ENCODE measurements around the gene PCNT.

Gene PCNT

DNA sequence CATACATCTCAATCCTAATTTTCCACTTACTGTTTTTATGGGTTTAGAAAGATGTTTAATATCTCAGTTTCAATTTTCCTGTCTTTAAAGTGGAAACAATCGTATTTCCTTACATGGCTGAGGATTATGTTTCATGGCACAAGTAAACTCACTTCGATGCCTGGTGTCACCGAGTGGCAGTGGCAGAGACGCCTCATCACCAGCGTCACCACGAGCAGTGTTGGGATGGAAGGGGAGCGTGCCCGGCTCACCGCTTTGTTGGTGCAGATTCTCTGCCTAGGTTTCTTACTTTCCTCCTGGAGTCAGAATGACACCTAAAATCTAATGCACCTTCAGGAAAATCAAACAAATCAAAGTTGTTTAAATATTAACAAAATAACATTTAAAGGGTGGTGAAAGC, 86.6 kb downstream of the PCNT start:
- DNase-seq = no peak

DNA sequence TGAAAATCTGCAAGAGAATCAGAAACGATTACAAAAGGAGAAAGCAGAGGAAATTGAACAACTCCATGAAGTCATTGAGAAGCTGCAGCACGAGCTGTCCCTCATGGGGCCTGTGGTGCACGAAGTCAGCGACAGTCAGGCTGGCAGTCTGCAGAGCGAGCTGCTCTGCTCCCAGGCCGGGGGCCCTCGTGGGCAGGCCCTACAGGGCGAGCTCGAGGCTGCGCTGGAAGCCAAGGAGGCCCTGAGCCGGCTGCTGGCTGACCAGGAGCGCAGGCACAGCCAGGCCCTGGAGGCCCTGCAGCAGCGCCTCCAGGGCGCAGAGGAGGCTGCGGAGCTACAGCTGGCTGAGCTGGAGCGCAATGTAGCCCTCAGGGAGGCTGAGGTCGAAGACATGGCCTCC, 87.3 kb downstream of the PCNT start:
- no peak for DNase-seq

DNA sequence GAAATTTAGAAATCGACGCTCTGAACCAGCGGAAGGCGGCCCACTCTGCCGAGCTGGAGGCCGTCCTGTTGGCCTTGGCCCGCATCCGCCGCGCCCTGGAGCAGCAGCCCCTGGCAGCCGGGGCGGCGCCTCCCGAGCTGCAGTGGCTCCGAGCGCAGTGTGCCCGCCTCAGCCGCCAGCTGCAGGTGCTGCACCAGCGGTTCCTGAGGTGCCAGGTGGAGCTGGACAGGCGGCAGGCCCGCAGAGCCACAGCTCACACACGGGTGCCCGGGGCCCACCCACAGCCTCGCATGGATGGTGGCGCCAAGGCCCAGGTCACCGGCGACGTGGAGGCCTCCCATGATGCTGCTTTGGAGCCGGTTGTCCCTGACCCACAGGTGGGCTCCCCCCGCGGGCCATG, 87.7 kb downstream of the PCNT start:
- no peak for DNase-seq

DNA sequence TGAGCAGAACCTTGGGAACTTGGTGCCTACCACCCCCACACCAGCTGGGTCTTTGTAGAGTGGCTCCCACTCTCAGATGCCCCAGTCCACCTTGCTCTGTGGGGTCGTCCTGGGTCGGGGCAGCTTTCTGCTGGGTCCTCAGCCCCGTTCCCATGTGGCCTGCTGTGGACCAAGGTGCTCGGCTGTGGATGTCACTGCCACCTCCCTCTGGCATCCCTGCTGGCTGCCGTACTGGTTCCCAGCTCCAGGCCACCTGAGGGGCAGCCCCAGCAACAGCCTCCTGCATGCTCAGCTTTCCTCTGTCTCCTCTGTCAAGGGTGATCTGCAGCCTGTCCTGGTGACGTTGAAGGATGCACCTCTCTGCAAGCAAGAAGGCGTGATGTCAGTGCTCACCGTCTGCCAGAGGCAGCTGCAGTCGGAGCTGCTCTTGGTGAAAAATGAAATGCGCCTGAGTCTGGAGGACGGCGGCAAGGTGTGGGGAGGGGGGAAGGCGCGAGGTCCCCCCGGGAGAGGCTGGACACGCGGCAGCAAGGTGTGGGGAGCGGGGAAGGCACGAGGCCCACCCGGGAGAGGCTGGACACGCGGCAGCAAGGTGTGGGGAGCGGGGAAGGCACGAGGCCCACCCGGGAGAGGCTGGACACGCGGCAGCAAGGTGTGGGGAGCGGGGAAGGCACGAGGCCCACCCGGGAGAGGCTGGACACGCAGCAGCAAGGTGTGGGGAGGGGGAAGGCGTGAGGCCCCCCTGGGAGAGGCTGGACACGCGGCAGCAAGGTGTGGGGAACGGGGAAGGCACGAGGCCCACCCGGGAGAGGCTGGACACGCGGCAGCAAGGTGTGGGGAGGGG, 88.8 kb downstream of the PCNT start:
- no peak for DNase-seq

DNA sequence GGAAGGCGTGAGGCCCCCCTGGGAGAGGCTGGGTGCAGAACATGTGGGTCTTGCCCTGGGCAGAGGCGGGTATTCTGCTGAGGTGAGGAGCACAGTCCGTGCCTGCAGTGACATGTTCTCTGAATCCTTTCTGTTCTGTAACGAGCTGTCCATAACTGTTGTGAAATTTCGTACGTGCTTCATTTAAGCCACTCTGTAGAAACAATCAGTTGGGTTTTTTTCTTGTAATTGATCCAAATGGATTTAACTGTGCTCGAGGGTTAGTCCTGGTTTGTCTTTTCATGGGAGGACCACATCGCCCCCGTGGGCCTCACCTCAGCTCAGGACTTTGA, 89.4 kb downstream of the PCNT start:
- no peak for DNase-seq

DNA sequence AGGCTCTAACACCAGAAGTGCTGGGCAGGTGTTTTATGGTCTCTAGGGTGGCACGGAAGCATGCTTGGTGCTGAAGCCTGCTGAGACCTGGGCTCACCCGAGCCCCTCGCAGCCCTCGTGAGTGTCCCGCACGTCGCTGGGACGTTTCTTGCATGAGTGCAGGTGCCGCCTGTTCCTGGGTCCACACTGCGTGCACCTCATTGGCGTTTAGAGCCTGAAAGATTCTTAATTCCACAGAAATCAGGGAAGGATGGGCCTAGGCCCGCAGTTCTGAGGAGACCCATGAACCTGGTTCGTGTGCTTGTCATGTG, 91.0 kb downstream of the PCNT start:
- DNase-seq = no peak

DNA sequence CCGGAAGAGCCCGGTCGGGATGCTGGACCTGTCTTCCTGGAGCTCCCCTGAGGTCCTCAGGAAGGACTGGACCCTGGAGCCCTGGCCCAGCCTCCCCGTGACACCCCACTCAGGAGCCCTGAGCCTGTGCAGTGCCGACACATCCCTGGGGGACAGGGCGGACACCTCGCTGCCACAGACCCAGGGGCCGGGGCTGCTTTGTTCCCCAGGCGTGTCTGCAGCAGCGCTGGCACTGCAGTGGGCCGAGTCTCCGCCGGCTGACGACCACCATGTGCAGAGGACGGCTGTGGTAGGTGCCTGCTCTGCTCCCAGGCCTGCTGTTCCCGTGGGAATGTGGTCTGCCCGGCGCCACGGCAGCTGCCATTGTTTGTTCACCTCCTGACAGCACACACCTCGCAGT, 92.6 kb downstream of the PCNT start:
- DNase-seq = no peak

DNA sequence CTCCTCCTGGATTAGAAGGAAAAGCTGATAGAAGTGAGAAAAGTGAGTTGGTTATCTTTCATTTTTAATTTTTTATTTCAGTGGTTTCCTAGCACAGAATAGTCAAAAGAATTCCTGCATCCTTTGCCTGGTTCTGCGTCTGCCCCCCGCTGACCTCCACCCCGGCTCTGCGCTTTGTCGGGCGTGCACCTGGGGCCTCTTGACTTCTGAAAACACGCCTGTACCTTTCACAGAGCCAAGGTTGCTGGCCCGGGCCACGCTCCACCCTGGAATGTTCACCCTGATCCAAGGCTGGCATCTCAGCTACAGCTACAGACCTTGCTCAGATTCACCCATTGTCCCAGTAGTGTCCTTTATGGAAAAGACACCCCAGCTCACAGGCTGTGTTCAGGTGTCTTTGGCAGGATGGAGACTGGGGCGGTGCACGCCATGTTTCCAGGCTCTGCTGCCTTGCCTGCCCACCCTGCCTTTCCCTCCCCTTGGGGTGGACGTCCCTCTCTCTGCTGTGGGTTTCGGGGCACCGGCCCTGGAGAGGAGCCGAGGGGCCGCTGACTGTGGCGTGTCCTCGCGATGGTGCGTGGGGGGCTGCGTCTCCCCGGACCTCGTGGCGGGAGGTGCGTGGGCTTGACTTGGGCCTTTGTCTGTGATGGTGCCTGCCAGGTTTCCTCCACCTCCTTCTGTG, 94.5 kb downstream of the PCNT start:
- DNase-seq = no peak

DNA sequence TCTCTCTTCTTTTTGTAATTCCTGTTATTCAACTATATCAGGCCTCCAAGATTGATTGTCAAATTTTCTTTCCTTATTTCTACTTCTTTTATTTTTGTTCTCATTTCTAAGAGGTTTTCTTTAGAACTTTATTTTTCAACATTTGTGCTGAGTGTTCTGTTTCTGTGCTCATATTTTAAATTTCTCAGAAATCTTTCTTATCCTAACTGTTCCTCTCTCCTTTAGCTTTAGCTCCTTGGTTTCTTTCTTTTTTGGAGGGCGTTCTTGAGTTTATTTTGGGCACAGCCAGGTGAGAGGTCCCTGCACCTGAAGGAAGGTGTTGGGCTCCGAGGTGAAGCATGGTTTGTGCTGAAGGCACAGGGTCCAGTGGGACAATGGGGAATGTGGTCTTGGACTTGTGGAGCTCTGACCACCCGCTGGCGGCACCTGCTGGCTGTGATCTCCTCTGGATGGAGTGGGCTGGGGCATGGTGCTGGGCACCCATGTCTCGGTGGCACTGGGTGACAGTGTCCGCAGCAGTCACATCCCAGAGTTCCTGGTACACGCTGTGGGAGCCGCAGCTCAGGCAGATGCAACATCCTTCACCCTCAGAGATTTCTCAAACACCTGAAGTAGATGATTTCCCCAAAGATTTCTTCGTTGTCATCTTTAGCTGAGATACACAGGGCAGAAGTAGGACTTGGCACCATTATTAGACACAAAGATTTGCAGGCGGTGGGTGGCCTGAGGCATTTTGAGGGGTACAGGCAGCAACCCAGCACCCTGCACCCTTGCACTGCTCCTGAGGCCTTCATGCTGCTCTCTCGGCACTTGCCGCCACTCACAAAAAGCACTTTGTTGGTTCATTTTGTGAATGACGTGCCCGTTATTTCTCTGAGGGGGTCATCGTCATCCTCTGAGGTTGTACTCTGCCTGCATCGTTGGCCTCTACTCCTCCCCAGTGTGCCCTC, 96.6 kb downstream of the PCNT start:
- DNase-seq = no peak

DNA sequence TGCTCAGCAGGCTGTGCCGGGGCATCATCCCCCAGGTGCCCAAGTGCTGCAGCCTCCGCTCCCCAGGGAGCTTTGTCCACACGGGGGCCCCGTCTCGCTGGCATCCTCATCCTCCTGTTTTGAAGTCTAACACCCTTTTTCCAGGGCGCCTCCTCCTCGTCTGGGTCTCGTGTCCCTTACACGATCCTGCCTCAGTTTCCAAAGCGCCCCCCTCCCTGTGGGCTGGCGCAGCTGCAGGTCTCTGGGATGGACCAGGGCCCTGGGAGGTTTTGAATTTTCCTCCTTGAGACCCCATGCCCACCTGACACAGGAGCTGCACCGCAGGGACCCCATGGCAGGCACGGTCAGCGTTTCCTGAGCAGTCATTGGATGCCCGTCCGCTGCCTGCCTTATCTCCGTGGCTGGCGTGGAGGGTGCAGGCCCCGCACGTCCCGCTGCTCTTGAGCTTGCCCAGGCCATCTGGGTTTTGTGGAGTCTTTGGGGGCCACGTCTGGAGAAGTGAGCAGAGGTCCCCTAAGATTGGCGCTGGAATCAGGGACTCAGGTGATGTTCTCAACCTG, 97.3 kb downstream of the PCNT start:
- no peak for DNase-seq

DNA sequence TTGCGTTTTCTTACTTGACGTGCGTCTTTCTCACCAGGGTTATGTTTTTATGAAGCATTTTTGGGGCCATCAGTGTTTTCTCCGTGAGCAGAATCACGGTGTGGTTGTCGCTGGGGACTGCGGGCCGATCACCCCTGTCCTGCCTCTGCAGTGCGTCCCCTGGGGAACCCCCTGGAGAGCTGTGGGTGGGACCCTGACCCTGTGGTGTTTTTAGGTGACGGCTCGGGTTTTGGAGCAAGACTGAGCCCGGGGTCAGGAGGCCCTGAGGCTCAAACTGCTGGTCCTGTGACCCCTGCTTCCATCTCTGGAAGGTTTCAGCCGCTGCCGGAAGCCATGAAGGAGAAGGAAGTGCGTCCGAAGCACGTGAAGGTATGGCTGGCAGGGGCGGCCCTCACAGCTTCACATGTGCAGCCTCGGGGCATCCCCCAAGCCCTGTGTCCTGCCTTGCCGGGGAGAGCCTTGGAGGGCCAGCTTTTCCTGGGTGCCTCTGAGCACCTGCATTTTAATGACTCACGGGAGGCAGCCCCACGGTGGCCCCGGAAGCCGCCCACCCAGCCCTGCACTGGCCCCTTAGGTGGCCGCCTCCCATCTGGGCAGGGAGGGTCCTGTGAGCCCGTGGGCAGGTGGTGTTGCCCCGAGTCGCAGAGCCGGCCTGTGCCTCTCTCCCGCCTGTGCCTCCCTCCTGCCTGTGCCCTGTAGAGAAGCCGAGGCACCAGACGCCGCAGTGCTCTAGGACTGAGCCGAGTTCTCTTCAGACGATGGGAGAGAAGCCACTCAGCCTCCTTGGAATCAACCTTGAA, 98.0 kb downstream of the PCNT start:
- no peak for DNase-seq

DNA sequence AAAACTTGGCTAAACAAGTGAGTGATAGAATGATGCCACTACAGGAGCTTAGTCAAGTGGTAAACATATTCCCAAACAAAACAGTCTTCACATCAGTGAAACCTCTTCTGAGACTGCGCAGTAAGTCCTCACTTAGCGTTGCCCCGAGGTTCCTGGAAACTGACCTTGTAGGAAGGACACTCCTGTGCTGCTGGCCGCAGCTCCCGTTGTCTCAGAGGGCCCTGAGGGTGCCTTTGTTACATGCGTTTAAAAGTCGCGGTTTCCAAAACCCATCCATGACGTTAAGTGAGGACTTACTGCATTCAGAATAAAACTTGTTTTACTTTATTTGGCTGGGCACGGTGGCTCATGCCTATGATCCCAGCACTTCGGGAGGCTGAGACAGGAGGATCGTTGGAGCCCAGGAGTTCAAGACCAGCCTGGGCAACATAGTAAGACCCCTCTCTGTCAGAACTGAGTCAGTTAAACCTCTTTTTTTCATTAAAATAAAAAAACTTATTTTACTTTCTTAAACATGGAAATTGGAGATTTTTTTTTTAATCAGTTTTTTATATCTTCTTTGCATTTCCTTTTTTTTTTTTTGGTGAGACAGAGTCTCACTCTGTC, 98.8 kb downstream of the PCNT start:
- no peak for DNase-seq

DNA sequence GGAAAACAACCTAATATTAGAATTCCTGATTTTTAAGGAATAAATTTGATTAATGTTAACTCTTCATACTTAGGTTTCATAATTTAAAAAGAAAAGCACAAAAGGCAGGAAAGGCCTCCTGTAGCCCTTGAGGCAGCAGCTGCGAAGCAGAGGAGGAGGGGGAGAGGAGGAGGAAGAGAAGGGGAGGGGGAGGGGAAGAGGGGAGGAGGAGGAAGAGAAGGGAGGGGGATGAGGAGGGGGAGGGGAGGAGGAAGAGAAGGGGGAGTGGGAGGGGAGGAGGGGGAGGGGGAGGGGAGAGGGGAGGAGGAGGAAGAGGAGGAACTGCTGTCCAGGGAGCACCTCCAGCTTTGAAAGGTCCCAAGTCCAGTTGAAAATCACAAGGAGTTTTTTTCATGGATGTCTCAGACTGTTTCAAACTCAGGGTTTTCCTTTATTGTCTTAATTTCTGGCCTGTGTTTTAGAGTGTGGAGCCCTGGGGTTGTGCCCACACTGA, 99.6 kb downstream of the PCNT start:
- no peak for DNase-seq

DNA sequence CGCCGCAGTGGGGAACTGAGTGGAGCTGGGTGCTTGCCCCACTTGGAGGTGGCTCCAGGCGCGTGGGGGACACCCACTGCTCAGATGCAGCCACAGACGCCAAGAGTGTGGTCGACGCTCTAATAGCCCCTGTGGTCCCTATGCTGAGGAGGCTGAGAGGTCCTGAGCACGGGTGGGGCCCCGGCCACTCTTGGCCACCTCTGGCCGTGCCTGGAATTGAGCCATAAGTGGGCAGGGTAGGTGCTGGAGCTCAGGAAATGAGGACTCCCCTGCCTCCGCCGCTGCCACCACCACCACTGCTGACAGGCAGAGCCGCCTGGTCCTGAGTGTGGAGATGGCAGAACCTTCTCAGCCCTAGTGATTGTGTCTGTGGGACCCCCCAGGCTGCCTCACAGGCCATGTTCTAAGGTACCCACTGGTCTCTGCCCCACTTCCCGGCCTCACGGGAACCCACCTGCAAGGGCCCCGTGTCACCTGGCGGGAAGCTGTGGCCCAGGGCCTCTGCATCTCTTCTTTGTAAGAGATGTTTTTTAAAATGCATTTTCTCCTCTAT, 100.2 kb downstream of the PCNT start:
- DNase-seq = no peak

DNA sequence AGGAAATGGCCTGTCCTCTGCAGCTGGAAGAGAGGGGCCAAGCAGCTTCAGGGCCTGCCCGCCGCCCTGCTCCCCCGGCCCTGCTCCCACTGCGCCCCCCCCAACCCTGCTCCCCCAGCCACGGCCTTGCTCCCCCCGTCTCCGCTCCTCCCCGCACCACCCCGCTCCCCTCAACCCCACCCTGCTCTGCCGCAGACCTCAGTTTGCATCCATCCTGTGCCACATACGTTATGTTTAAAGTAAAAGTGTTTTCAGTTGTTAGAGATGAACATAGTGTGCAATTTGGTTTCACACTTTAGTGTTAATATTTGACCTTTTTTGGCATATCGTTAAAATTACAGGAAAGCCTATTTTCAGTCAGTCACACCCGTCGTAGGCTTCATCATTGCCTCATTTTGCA, 100.7 kb downstream of the PCNT start:
- no peak for DNase-seq

DNA sequence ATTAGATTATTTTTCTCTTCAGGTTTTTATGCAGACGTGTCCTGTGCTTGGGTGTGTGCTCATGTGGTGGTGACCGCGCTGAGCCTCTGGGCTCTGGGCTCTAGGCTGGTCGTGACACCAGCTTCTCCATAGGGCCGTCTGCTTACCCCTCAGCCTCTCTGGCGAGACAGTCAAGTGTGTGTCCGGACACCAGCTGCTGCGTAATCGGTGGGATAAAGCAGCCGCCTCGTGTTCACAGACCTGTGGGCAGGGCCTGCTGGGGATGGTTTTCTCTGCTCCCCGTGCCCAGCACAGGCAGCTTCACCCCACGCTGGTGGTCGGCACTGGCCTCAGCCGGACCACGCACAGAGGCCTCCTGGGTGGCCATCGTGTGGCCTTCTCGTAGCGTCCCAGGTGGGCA, 101.1 kb downstream of the PCNT start:
- no peak for DNase-seq

DNA sequence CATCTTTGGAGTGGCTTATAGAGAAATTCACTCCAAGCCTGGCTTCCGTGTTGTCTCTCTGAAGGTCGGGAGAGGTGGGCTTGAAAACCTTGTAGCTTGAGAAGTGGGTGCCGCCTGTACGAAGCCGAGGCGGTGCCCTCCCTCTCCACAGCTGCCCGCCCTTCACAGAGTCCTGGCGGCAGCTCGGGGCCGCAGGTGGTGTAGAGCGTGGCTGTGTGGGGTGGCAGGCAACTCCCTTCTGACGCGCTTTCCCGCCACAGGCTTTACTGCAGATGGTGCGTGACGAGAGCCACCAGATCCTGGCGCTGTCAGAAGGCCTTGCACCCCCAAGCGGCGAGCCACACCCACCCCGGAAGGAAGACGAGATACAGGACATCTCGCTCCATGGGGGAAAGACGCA, 101.6 kb downstream of the PCNT start:
- no peak for DNase-seq

DNA sequence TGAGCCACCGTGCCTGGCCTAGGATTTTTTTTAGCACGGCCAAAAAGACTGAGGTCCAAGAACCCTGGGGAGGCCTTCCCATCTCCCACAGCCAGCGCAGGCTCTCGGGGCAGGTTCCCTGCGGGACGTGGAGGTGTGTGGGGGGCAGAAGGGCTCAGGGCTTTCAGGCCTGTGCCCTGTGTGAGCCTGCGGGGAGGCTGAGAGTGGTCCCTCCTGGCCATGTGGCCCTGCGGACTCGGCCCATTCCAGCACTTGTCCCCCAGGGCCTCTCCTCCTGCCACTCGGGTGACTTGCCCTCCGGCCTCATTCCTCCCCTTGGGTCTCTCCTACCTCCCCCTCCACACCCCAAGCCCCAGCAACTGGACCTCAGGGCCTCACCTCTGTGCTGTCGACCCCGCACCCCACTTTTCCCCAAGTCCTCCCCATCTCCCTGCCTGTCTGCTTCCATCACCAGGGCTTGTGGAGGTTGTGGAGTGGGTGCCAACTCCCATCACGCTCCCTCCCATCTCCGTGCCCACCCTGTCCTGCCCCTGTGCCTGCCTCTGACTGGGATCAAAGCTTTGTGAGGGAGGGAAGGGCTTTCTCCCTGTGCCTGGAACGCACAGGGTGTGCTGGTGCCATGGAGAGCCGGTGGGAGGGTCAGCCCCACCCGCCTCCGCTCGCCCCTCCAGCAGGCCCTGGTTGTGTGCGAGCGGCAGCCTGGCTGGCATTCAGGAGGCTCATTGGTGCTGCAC, 102.5 kb downstream of the PCNT start:
- no peak for DNase-seq

DNA sequence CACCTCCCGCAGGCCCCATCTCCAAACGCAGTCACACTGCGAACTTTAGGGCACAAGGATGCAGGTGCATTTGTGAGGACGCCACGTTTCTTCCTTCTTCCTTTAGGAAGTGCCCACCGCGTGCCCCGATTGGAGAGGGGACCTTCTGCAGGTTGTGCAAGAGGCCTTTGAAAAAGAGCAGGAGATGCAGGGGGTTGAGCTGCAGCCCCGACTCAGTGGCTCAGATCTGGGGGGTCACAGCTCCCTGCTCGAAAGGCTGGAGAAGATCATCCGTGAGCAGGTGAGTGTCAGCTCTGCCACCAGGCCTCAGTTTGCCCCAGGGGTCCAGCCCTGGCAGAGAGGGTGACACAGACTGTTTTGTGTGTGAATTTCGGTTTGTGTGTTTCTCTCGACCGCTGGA, 103.6 kb downstream of the PCNT start:
- DNase-seq = no peak

DNA sequence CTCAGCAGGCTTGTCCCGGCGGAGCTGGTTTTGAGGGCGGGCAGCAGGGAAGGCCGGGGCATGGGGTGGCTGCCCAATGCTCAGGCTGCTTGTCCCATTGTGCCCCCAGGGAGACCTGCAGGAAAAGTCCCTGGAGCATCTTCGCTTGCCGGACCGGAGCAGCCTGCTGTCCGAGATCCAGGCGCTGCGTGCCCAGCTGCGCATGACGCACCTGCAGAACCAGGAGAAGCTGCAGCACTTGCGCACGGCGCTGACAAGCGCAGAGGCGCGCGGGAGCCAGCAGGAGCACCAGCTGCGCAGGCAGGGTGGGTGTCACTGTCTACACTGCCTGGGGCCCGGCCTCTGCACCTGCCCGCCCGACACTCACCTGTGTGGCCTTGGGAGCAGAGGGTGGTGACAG, 104.3 kb downstream of the PCNT start:
- DNase-seq = no peak
